NCI-H510A treated with DMSO at 0.1 percent for 48 hours (cell line): ENCODE results near the gene GTF3C5.
"Not testable (repeated sequence)": the region's sequence is repeated elsewhere in the genome, so short reads cannot be mapped to it uniquely, and the experiment has no call there.

ENCODE experiments used
- DNase-seq: peaks from one replicate; lab custom pipeline; 2025; lab: John Stamatoyannopoulos, UW

GTF3C5 gene

GRCh38 chr9:133031130-133031422 lies 279 bp downstream of the GTF3C5 start:
- no peak for DNase-seq

- no peak for DNase-seq
Observed at GRCh38 chr9:133031496-133031911, 707 bp downstream of the GTF3C5 start.

GRCh38 chr9:133032171-133032570 lies 1.4 kb downstream of the GTF3C5 start:
- no peak for DNase-seq

- DNase-seq: no peak
Observed at GRCh38 chr9:133035669-133036068, 4.9 kb downstream of the GTF3C5 start.

GRCh38 chr9:133037775-133038515 lies 7.1 kb downstream of the GTF3C5 start:
- DNase-seq: no peak

- DNase-seq: not testable (repeated sequence)
Observed at GRCh38 chr9:133040892-133041479, 10.2 kb downstream of the GTF3C5 start.

GRCh38 chr9:133041958-133042357 lies 11.2 kb downstream of the GTF3C5 start:
- no peak for DNase-seq

- DNase-seq: no peak
Observed at GRCh38 chr9:133042676-133043075, 11.9 kb downstream of the GTF3C5 start.

GRCh38 chr9:133043449-133044035 lies 12.7 kb downstream of the GTF3C5 start:
- no peak for DNase-seq

- DNase-seq: no peak
Observed at GRCh38 chr9:133044125-133044524, 13.3 kb downstream of the GTF3C5 start.

- DNase-seq: no peak
Observed at GRCh38 chr9:133044661-133045060, 13.9 kb downstream of the GTF3C5 start.

- DNase-seq: no peak
Observed at GRCh38 chr9:133045132-133045531, 14.3 kb downstream of the GTF3C5 start.

GRCh38 chr9:133046196-133046899 lies 15.6 kb downstream of the GTF3C5 start:
- no peak for DNase-seq

- DNase-seq: no peak
Observed at GRCh38 chr9:133046900-133047295, 16.1 kb downstream of the GTF3C5 start.

- DNase-seq: peak; percentile 42
Observed at GRCh38 chr9:133048595-133048994, 17.8 kb downstream of the GTF3C5 start.

- DNase-seq: no peak
Observed at GRCh38 chr9:133049043-133049442, 18.2 kb downstream of the GTF3C5 start.

- DNase-seq: no peak
Observed at GRCh38 chr9:133050142-133050541, 19.3 kb downstream of the GTF3C5 start.

GRCh38 chr9:133050781-133051180 lies 20.0 kb downstream of the GTF3C5 start:
- DNase-seq: peak; percentile 88

- DNase-seq: no peak
Observed at GRCh38 chr9:133051281-133051900, 20.6 kb downstream of the GTF3C5 start.

GRCh38 chr9:133051966-133052539 lies 21.3 kb downstream of the GTF3C5 start:
- no peak for DNase-seq

- no peak for DNase-seq
Observed at GRCh38 chr9:133054194-133054890, 23.5 kb downstream of the GTF3C5 start.

- no peak for DNase-seq
Observed at GRCh38 chr9:133054966-133055365, 24.2 kb downstream of the GTF3C5 start.
